HG03139 (cell line): ENCODE data around the gene MRPL14.
A peak's percentile ranks its signal among the peaks of the same experiment; 100 is the strongest.

Experiments used
- ATAC-seq: cut with Tn5 transposase; IDR thresholded peaks from one replicate; pipeline ENCODE4 v1.9.1; 2021; ENCODE audit not compliant: unreplicated experiment

The MRPL14 gene

GRCh38 chr6:44126320-44127149, 717 bp downstream of the MRPL14 start:
- ATAC-seq, result peak; percentile 36

GRCh38 chr6:44123544-44123943, 3.7 kb downstream of the MRPL14 start:
- ATAC-seq, result no peak

- no peak for ATAC-seq
Observed at GRCh38 chr6:44122801-44123200, 4.5 kb downstream of the MRPL14 start.

- no peak for ATAC-seq
Observed at GRCh38 chr6:44120692-44121443, 6.4 kb downstream of the MRPL14 start.

- ATAC-seq, result no peak
Observed at GRCh38 chr6:44119704-44120262, 7.5 kb downstream of the MRPL14 start.

- no peak for ATAC-seq
Observed at GRCh38 chr6:44117397-44118128, 9.7 kb downstream of the MRPL14 start.

GRCh38 chr6:44116641-44117382, 10.4 kb downstream of the MRPL14 start:
- no peak for ATAC-seq

GRCh38 chr6:44115866-44116265, 11.4 kb downstream of the MRPL14 start:
- no peak for ATAC-seq

GRCh38 chr6:44113414-44113813, 13.8 kb downstream of the MRPL14 start:
- ATAC-seq, result no peak

GRCh38 chr6:44111434-44112417, 15.5 kb downstream of the MRPL14 start:
- ATAC-seq, result no peak

GRCh38 chr6:44110966-44111365, 16.3 kb downstream of the MRPL14 start:
- ATAC-seq, result no peak

GRCh38 chr6:44110005-44110676, 17.1 kb downstream of the MRPL14 start:
- no peak for ATAC-seq

GRCh38 chr6:44109212-44109611, 18.0 kb downstream of the MRPL14 start:
- ATAC-seq, result no peak

- ATAC-seq, result no peak
Observed at GRCh38 chr6:44108471-44108870, 18.8 kb downstream of the MRPL14 start.

GRCh38 chr6:44107017-44107416, 20.2 kb downstream of the MRPL14 start:
- ATAC-seq, result no peak

GRCh38 chr6:44105993-44106740, 21.1 kb downstream of the MRPL14 start:
- no peak for ATAC-seq

GRCh38 chr6:44105146-44105545, 22.1 kb downstream of the MRPL14 start:
- no peak for ATAC-seq

- ATAC-seq, result no peak
Observed at GRCh38 chr6:44104481-44105021, 22.7 kb downstream of the MRPL14 start.
